AG10803 (cell line): ENCODE data around the gene HMGXB4.

Experiments
- DNase-seq: peaks from one replicate; pipeline ENCODE4 v3.0.0; 2010; ENCODE audit warnings: low read depth
- H3K4me3 ChIP-seq: 2 replicates; pipeline ENCODE4 v1.5.1; 2011; ENCODE audit warnings: mild to moderate bottlenecking, low read length, control low read depth
- CTCF ChIP-seq: conservative IDR thresholded peaks from 2 replicates; pipeline ENCODE4 v1.5.1; 2011; ENCODE audit warnings: mild to moderate bottlenecking, low read length, control low read depth, inconsistent platforms

Gene HMGXB4

DNA sequence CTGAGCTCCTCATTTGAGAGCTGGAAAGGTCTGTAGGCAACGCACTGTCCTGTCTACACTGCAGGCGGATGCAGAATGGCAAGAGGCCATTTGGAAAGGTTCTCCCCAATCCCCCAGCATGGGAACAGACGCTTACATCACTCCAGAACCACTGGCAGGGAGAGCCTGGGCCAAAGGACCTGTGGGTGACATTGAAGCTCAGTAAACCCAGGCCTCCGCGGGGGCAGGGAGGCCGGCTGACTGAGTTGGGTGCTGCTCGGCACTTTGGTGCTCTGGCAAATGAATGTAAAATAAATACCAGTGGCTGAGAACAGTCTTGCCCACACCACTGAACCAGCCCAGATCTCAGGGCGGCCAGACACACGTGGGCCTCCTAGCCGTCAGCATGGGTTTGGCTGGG lies 64.8 kb downstream of the HMGXB4 start:
- no peak for DNase-seq
- no peak for TF ChIP-seq CTCF
- H3K4me3 ChIP-seq: no peak overlapping the region

GRCh38 chr22:35322893-35323292 lies 65.6 kb downstream of the HMGXB4 start:
- TF ChIP-seq CTCF: no peak
- no peak for DNase-seq
- no peak overlapping the region for H3K4me3 ChIP-seq

- DNase-seq: no peak
- no peak for TF ChIP-seq CTCF
Observed at GRCh38 chr22:35323305-35323704, 66.0 kb downstream of the HMGXB4 start.

GRCh38 chr22:35324067-35324466 lies 66.8 kb downstream of the HMGXB4 start:
- TF ChIP-seq CTCF: no peak
- no peak for DNase-seq
- no peak overlapping the region for H3K4me3 ChIP-seq

More at GRCh38 chr22:35323305-35323704, 66.0 kb downstream of the HMGXB4 start:
- no peak overlapping the region for H3K4me3 ChIP-seq

DNA sequence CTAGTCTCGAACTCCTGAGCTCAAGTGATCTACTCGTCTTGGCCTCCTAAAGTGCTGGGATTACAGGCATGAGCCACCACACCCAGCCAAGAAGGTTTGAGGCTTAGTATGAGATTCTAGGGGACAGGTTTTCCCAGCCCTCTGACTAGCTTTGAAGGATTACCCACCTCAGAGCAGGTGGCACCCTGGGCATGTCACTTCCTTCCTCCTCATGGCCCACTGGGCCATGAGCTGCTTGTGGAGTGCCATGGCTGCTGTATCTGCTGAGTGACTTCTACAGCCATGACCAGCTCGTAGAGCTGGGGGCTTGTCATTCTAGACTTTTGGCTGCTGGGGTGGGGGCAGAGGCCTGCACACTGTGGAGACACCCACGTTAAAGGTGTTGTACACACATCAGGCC lies 67.5 kb downstream of the HMGXB4 start:
- DNase-seq: no peak
- TF ChIP-seq CTCF: no peak
- no peak overlapping the region for H3K4me3 ChIP-seq

- no peak for DNase-seq
- no peak for TF ChIP-seq CTCF
Observed at GRCh38 chr22:35325209-35325608, 67.9 kb downstream of the HMGXB4 start.

GRCh38 chr22:35326854-35327562 lies 69.7 kb downstream of the HMGXB4 start:
- no peak overlapping the region for H3K4me3 ChIP-seq
- TF ChIP-seq CTCF: no peak
- DNase-seq: no peak

More at GRCh38 chr22:35325209-35325608, 67.9 kb downstream of the HMGXB4 start:
- no peak overlapping the region for H3K4me3 ChIP-seq
